ENCODE data around the gene GPC3.

- no peak for TF ChIP-seq CTCF (conservative IDR thresholded peaks at IDR 0.05)
- TF ChIP-seq ZFX (IDR thresholded peaks at IDR 0.05), result no peak
Measured at GRCh38 chrX:133530960-133531359, 454.4 kb downstream of the GPC3 start.

Measured in C4-2B (cell line).